ENCODE results near the gene DPP6.

DNA sequence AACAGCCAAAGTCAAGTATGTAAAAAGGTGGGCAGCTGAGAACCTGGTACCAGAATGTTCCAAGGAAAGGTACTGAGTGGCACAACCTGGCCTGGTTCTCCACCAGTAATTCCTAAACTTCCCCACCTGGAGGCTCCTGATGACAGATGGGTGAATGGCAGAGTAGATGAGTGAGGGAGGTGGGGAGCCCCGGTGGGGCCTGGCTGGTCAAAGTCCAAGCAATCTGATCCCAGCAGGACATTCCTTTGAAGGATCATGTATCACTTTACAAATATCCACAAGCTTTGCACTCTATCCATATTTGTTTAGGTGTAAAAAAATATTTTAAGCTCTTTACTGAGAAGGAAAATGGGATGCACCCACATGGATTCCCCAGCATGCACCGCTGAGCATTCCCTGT is 250.2 kb downstream of the DPP6 start:
- no peak for TF ChIP-seq CTCF (conservative IDR thresholded peaks at IDR 0.05; ENCODE audit: low read length)
- TF ChIP-seq EZH2phosphoT487 (IDR thresholded peaks at IDR 0.05; ENCODE audit: borderline replicate concordance, low read depth, low read length), result no peak
